Activated CD4-positive, alpha-beta T cell treated with anti-CD3 and anti-CD28 coated beads for 24 hours (primary cell): Measurements from ENCODE around the gene TMEM140.
"Not testable (repeated sequence)": the region's sequence is repeated elsewhere in the genome, so short reads cannot be mapped to it uniquely, and the experiment has no call there.

ENCODE experiments used
- DNase-seq, 2 donors: peaks; one replicate each; pipeline ENCODE4 v3.0.0-alpha.2; 2020; ENCODE audit warnings: low read depth in 2 of 2

Gene TMEM140

DNA sequence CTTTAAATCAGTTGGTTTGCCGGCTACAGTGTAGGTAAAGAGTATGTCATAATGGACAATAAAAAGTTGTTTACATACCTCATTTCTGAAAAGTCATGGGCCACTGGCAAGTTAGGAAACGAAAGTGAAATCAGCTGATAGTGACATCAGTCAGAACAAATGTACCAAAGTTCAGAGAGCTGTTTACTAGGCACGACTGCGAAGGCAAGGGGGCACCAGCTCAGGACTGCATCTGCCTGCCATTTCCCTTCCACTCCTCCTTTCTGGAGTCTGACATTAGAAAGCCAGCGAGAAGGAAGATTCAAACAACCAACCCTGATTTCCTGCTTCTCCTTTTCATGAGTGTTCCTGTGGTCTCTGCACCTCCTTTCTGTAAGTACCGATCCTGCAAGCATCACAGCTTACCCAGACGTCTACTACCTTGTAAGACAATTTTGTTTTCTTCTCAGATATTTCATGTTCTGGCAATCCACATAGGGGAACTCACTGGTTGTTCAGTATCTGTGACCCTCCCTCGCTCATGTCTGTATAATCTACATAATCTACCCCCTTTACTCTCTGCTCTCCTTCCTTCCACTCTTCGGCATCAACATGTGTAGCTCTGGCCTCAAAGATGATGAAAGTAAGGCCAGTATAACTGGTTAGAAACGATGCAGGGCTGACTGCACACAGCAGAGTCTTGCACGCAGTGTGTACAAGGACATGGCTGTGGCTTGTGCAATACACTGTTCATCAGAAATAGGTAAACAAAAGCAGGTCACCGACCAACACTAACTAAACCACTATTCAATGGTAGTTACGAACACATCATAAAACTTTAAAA lies at the start of gene TMEM140:
Gene TMEM140 (plus strand): TSS at position 174 of the 823 bp plus-strand sequence. CDS start 16,370 bp downstream, outside the sequence.
- no peak for DNase-seq

DNA sequence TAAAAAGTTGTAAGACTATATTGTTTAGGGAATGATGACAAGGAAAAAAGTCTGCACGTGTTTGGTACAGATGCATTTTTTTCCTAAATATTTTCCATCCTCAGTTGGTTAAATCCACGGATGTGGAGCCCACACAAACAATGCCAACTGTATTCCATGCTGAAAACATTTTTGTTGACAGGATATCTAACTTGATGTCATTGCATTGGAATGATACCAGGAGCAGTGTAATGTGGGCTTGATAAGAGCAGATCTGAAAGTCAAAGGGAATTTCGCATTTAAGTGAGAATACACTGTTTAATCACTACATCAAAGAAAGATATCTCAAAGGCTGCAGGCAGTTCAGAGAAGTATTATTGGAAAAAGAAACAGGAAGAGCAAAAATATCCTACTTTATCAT lies 49.5 kb upstream of the TMEM140 start:
- DNase-seq: no peak

DNA sequence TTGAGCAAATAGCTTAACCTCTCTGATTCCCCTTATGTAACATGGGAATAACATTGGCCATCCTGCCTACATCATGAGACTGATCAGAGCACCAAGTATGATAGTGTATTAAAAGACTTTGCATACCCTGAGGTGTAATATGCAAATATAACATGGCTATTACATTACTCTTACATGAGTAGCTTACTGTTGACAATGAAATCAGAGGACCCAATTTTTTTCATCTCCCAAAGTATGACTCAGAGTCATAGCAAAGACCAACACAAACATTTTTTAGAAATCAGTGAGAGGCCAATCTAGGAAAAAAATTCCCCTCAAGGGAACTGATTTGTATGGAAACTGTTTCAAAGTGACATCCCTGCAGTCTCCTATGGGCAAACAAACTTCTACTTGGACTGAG lies 47.0 kb upstream of the TMEM140 start:
- no peak for DNase-seq

DNA sequence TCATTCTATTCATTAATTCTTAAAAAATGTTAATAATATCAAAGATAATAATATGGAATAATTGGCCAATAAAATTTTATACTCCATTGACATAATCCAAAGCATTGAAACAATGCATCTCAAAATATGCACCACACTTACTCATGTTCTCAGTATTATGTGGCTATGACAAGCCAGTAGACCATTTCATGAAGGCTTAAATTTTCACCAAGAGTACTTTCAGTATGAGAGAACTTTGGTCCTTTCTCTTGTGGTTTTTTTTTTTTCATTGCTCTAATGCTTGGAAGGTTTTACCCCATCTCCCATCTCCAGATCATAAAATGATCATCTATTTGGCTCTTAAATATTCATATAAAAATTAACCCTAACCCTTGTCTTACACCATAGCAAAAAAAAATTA lies 45.5 kb upstream of the TMEM140 start:
- DNase-seq: no peak

GRCh38 chr7:135109562-135109961 lies 38.3 kb upstream of the TMEM140 start:
- DNase-seq: no peak

GRCh38 chr7:135109976-135110375 lies 37.9 kb upstream of the TMEM140 start:
- no peak for DNase-seq

GRCh38 chr7:135111379-135111778 lies 36.5 kb upstream of the TMEM140 start:
- DNase-seq: no peak

GRCh38 chr7:135114622-135115021 lies 33.2 kb upstream of the TMEM140 start:
- no peak for DNase-seq

GRCh38 chr7:135117096-135117495 lies 30.8 kb upstream of the TMEM140 start:
- DNase-seq: no peak

GRCh38 chr7:135121868-135122267 lies 26.0 kb upstream of the TMEM140 start:
- DNase-seq: no peak

GRCh38 chr7:135124631-135125030 lies 23.2 kb upstream of the TMEM140 start:
- DNase-seq: not testable (repeated sequence)

DNA sequence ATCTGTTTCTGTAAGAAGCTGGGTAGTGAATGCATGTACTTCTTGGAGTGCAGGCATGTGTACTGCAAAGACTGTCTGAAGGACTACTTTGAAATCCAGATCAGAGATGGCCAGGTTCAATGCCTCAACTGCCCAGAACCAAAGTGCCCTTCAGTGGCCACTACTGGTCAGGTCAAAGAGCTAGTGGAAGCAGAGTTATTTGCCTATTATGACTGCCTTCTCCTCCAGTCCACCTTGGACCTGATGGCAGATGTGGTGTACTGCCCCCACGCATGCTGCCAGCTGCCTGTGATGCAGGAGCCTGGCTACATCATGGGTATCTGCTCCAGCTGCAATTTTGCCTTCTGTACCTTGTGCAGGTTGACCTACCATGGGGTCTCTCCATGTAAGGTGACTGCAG lies 18.9 kb upstream of the TMEM140 start:
- DNase-seq: no peak

- no peak for DNase-seq
Observed at GRCh38 chr7:135129579-135129978, 18.3 kb upstream of the TMEM140 start.

- DNase-seq: no peak
Observed at GRCh38 chr7:135143885-135144668, 3.8 kb upstream of the TMEM140 start.

- DNase-seq: no peak
Observed at GRCh38 chr7:135147341-135147898, 452 bp upstream of the TMEM140 start.

GRCh38 chr7:135150072-135150782 lies 2.4 kb downstream of the TMEM140 start:
- DNase-seq: no peak

DNA sequence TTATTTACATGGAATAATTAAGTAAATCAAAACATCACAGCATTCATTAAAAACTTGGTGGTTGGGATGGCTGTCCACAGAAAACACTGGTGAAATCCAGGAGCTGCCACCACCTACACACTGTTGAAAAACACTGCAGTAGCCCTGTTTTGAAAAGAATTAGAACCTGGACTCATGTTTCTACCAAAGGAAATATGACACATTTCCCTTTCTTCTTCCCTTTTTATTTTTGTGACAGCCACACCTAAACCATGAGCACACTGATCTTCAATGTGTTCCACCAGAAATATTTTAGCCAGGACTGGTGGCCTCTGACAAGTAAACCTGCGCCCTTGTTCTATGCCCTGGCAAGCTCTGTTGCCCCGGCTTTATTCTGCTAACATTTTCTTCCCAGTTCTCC lies 3.3 kb downstream of the TMEM140 start:
- no peak for DNase-seq

DNA sequence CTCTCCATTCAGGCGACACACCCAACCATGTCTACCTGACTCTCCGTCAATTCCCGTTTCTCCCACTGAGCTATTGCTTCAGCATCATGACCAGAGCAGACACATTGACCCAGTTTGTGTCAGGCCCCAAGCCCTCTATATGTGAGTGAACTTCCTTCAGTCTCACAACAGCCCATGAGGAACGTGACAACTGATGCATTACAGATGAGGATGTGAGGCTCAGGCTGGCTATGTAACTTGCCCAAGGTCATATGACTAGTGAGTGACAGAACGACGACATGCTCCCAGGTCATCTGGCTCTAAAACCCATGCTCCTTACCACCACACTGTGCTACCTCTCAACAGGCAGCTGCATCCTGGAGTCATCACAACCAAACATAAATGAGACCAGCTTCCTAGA lies 3.7 kb downstream of the TMEM140 start:
- DNase-seq: no peak

DNA sequence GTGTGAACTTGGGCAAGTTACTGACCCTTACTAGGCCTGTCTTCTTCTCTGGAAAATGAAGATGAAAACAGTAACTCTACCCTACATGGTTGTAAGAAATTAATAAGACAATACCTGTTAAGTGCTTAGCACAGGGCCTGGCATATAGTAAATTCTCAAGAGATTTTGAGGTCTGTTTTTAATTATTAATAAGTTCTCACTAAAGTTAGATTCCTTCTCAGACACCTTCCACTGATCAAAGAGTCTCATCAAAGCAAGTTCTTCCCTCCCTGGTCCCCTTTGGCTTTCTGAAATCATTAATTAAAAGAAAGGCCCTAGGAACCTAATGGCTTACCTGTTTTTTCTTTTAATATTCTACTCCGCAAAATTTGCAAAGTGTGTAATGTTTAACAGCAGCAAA lies 4.6 kb downstream of the TMEM140 start:
- no peak for DNase-seq

DNA sequence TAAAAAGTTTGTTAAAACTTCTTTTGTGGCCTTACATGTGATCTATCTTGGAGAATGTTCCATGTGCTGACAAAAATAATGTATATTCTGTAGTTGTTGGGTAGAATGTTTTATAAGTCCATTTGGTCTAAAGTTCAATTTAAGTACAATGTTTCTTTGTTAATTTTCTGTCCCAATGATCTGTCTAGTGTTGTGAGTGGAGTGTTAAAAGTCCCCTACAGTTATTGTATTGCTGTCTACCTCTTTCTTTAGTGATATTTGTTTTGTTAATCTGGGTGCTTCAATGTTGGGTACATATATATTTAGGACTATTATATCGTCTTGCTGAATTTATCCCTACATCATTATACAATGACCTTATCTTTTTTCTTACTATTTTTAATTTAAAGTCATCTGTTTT lies 6.9 kb downstream of the TMEM140 start:
- DNase-seq: no peak

DNA sequence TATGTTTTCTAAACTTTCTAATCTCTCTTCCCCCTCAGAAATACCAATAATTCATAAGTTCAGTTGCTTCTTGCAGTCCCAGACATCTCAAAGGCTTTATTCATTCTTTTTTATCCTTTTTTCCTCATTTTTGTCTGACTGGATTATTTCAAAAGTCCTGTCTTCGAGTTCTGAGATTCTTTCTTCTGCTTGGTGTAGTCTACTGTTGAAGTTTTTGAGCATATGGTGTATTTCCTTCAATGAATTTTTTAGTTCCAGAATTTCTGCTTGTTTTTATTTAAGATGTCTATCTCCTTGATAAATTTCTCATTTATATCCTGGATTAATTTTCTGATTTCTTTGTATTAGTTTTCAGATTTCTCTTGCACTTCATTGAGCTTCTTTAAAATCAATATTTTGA lies 8.4 kb downstream of the TMEM140 start:
- no peak for DNase-seq

- DNase-seq: no peak
Observed at GRCh38 chr7:135158141-135158655, 10.3 kb downstream of the TMEM140 start.
